Erythroblast (primary cell): ENCODE data around the gene SIAH3.

Source experiments
- GATA1 ChIP-seq: IDR thresholded peaks from 2 replicates; pipeline ENCODE4 v1.6.1; 2011; ENCODE audit warnings: low read depth, mild to moderate bottlenecking, control low read depth, low read length, moderate library complexity
- POLR2A ChIP-seq: IDR thresholded peaks from 2 replicates; pipeline ENCODE4 v1.6.1; 2011; ENCODE audit warnings: mild to moderate bottlenecking, low read length

GRCh38 chr13:45828256-45828968 is 23.1 kb downstream of the SIAH3 start:
- TF ChIP-seq POLR2A = no peak
- TF ChIP-seq GATA1 = no peak
